ENCODE data around the gene CDKAL1. TPM values are rescaled to one million over a fixed set of nuclear protein-coding genes. Genes with fewer than 3 reads are reported as not detected.

CDKAL1 gene
- total and polyA plus RNA-seq, 10 of the 15 experiments (the other 5 are each of a cell fraction or from before 2014, with no cell fraction given), result 10.7 to 26.9 (median 17.3) TPM

DNA sequence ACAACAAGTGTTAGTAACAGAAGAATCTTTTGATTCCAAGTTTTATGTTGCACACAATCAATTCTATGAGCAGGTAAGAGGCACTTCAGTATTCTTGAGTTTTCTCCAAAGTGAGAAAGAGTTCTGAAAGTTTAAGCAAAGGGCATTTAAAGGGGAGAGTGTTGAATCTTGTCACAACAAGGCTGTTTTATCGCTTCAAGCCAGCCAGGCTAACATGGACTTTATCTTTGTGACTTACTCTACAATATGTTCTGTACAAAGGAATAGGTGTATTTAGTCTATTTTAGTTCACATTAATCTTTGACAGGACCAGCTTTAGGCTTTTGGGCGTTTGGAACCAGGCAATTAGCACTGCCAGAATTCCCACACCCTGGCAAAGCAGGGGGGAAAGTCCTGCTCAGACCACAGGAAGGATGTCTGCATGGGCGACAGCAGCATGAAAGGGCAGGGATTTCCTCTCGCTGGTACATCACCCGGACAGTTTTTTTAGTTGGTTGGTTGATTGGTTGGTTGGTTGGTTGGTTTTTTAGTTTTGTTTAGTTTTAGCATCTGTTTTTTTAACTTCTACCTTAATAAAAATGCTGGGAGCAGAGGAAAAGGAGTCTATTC lies 663.9 kb downstream of the CDKAL1 start (continued):
- no peak for TF ChIP-seq USF1 (IDR thresholded peaks at IDR 0.05; ENCODE audit: borderline replicate concordance, extremely low read length, insufficient read depth, low read depth, low read length)
- peak; percentile 33; the same call in 1 of the 2 replicates for TF ChIP-seq MTA3 (IDR thresholded peaks at IDR 0.05; ENCODE audit: borderline replicate concordance, low read length)
- TF ChIP-seq EP300 (IDR thresholded peaks at IDR 0.05; ENCODE audit: borderline replicate concordance in 1 of 2, control insufficient read depth in 1 of 2, low read depth in 2 of 2, low read length in 2 of 2), result no peak
- no peak for TF ChIP-seq MYB (IDR thresholded peaks at IDR 0.05; ENCODE audit: borderline replicate concordance, low read depth, low read length)
- peak; percentile 74 for TF ChIP-seq RUNX3 (IDR thresholded peaks at IDR 0.05; ENCODE audit: low read length)
- peak; percentile 44; the same call in 1 of the 2 replicates for TF ChIP-seq NFIC (IDR thresholded peaks at IDR 0.05; ENCODE audit: low read depth, low read length)
- no peak for TF ChIP-seq NFYA (IDR thresholded peaks at IDR 0.05; ENCODE audit: borderline replicate concordance, low read depth, low read length)
- TF ChIP-seq YY1 (IDR thresholded peaks at IDR 0.05; ENCODE audit: low read depth, low read length), result no peak
- TF ChIP-seq, protein P1, sequence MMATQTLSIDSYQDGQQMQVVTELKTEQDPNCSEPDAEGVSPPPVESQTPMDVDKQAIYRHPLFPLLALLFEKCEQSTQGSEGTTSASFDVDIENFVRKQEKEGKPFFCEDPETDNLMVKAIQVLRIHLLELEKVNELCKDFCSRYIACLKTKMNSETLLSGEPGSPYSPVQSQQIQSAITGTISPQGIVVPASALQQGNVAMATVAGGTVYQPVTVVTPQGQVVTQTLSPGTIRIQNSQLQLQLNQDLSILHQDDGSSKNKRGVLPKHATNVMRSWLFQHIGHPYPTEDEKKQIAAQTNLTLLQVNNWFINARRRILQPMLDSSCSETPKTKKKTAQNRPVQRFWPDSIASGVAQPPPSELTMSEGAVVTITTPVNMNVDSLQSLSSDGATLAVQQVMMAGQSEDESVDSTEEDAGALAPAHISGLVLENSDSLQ (IDR thresholded peaks at IDR 0.05), result no peak
- no peak for TF ChIP-seq POU2F2 (IDR thresholded peaks at IDR 0.05; ENCODE audit: borderline replicate concordance, low read depth, low read length)
- TF ChIP-seq NR2F1 (conservative IDR thresholded peaks at IDR 0.05), result no peak
- TF ChIP-seq NR2C1 (IDR thresholded peaks at IDR 0.05), result no peak
- TF ChIP-seq BACH1 (IDR thresholded peaks at IDR 0.05; ENCODE audit: borderline replicate concordance), result no peak
- TF ChIP-seq, protein P2, sequence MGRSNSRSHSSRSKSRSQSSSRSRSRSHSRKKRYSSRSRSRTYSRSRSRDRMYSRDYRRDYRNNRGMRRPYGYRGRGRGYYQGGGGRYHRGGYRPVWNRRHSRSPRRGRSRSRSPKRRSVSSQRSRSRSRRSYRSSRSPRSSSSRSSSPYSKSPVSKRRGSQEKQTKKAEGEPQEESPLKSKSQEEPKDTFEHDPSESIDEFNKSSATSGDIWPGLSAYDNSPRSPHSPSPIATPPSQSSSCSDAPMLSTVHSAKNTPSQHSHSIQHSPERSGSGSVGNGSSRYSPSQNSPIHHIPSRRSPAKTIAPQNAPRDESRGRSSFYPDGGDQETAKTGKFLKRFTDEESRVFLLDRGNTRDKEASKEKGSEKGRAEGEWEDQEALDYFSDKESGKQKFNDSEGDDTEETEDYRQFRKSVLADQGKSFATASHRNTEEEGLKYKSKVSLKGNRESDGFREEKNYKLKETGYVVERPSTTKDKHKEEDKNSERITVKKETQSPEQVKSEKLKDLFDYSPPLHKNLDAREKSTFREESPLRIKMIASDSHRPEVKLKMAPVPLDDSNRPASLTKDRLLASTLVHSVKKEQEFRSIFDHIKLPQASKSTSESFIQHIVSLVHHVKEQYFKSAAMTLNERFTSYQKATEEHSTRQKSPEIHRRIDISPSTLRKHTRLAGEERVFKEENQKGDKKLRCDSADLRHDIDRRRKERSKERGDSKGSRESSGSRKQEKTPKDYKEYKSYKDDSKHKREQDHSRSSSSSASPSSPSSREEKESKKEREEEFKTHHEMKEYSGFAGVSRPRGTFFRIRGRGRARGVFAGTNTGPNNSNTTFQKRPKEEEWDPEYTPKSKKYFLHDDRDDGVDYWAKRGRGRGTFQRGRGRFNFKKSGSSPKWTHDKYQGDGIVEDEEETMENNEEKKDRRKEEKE (IDR thresholded peaks at IDR 0.05), result no peak
- no peak for TF ChIP-seq EZH2 (IDR thresholded peaks at IDR 0.05; ENCODE audit: borderline replicate concordance, control insufficient read depth, low read depth, low read length)
- peak in 1 of 2 experiments; percentile 36; a peak in 1 of 4 replicates for TF ChIP-seq ETV6 (conservative IDR thresholded peaks at IDR 0.05 in 1 of 2, IDR thresholded peaks at IDR 0.05 in 1 of 2; ENCODE audit: borderline replicate concordance in 1 of 2, low read depth in 1 of 2)
- no peak for TF ChIP-seq SREBF1 (IDR thresholded peaks at IDR 0.05; ENCODE audit: low read length)
- TF ChIP-seq MLLT1 (IDR thresholded peaks at IDR 0.05), result no peak
- no peak for TF ChIP-seq KAT2A (conservative IDR thresholded peaks at IDR 0.05; ENCODE audit: control insufficient read depth, low read depth, low read length)
- TF ChIP-seq IKZF1 (conservative IDR thresholded peaks at IDR 0.05), result peak; percentile 75
- no peak for TF ChIP-seq ATF7 (IDR thresholded peaks at IDR 0.05; ENCODE audit: low read depth)
- TF ChIP-seq POLR2AphosphoS2 (IDR thresholded peaks at IDR 0.05; ENCODE audit: low read depth, low read length), result no peak
- TF ChIP-seq PML (IDR thresholded peaks at IDR 0.05; ENCODE audit: low read length), result no peak
- no peak for TF ChIP-seq SREBF2 (IDR thresholded peaks at IDR 0.05; ENCODE audit: low read length)
